GM19455 (cell line): ENCODE data around the gene TBC1D21.

Experiments
- ATAC-seq: cut with Tn5 transposase; IDR thresholded peaks from one replicate; pipeline ENCODE4 v1.9.1; 2021; ENCODE audit not compliant: unreplicated experiment

Gene TBC1D21

DNA sequence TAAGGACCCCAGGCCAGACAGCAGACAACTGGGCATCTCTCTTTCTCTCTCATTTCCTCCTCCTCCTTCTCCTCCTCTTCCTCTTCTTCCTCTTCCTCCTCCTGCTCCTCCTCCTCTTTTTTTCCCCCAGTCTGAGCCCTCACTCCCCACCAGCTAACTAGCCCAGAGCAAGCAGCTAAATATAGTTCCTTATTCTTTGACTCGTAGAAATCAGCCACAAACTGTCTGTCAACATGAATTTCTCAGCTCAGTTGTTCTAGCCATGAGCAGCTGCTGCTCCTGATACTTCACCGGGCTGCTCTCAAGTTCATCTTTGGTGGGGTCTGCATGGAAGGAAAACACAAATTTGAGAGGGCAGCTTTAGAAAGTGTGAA lies 33.7 kb downstream of the TBC1D21 start:
- no peak for ATAC-seq

GRCh38 chr15:73908030-73908821 lies 34.9 kb downstream of the TBC1D21 start:
- ATAC-seq, result no peak

- ATAC-seq, result no peak
Measured at GRCh38 chr15:73908822-73909122, 35.4 kb downstream of the TBC1D21 start.

GRCh38 chr15:73909651-73910050 lies 36.3 kb downstream of the TBC1D21 start:
- no peak for ATAC-seq

DNA sequence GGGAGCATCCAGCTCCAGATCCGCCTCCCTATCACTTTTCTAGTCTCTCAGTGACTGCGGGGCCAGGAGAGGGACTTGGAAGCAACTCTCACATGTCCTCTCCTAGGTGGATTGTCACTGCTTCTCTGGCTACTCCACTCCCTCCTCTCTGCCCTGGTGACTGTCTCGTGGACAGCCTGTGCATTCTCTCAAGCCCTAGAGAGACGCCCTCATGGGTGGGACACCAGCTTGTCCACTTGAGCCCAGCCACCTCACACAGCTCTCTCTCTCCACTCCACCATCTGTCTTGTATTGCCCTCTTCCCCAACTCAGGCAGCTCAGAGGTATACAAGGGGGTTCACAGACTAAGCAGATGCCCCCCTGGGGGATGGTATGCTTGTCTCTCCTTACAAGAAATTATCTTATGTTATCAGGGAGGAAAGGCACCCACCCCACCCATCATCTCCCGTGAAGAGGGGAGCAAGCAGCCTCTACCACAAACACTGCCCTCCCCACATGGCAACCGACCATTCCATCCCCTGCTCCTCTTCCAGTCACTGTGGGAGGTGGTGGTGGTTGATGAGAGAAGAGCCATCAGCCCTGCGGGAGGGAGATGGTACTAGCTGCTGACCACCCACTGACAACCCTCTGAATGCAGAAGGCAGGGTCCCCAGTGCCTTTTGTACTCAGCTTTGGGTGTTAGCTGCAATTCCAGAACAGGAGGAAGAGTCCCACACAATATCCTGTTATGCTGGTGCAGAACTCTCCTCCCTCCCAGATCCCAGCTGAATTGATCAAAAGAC lies 37.3 kb downstream of the TBC1D21 start:
- ATAC-seq, result no peak

DNA sequence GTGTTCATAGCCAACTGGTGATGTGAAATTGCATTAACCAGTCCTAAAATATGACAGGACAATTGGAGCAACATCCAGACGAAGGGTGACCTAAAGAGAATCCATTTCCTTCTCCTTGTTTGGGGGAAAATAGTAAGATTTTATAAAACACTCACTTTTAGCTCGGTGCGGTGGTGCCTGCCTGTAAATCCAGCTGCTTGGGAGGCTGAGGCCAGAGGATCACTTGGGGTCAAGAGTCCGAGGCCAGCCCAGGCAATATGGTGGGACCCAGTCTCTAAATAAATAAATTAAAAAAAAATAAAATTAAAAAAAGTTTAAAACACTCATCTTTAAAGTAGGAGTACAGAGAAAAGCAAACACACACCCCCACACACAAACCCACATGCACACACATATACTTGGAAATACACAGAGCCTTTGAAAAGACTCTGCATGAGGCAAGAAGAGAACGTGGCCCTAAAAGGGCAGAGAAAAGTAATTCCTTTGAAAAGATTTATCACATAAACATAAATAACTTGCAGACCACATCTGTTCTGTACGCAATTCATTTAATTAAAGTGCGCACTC lies 38.7 kb downstream of the TBC1D21 start:
- ATAC-seq, result no peak

- ATAC-seq, result no peak
Measured at GRCh38 chr15:73914145-73914544, 40.8 kb downstream of the TBC1D21 start.

- no peak for ATAC-seq
Measured at GRCh38 chr15:73915082-73915481, 41.7 kb downstream of the TBC1D21 start.

DNA sequence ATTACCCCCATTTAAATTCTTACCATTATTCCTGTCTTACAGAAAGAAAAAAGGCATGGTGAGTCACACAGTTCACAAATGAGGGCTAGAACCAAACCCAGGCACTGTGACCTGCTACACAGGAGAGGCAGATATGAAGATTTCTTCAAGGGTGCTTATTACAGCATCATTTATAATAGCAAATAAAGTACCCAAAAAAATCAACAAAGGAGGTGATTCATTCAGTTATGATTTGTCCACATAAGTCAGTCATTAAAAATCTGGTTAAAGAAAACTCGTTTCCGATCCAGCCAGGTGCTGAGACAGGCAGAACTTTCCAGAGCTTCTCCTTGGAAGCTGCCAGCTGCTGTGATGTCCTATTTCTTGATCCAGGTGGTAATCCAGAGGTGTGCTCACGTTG lies 45.4 kb downstream of the TBC1D21 start:
- ATAC-seq, result no peak

- ATAC-seq, result no peak
Measured at GRCh38 chr15:73919706-73920105, 46.3 kb downstream of the TBC1D21 start.

GRCh38 chr15:73921254-73921925 lies 48.0 kb downstream of the TBC1D21 start:
- ATAC-seq, result no peak

- no peak for ATAC-seq
Measured at GRCh38 chr15:73922186-73923151, 49.1 kb downstream of the TBC1D21 start.

- no peak for ATAC-seq
Measured at GRCh38 chr15:73923156-73923487, 49.8 kb downstream of the TBC1D21 start.

GRCh38 chr15:73923488-73924164 lies 50.3 kb downstream of the TBC1D21 start:
- no peak for ATAC-seq

DNA sequence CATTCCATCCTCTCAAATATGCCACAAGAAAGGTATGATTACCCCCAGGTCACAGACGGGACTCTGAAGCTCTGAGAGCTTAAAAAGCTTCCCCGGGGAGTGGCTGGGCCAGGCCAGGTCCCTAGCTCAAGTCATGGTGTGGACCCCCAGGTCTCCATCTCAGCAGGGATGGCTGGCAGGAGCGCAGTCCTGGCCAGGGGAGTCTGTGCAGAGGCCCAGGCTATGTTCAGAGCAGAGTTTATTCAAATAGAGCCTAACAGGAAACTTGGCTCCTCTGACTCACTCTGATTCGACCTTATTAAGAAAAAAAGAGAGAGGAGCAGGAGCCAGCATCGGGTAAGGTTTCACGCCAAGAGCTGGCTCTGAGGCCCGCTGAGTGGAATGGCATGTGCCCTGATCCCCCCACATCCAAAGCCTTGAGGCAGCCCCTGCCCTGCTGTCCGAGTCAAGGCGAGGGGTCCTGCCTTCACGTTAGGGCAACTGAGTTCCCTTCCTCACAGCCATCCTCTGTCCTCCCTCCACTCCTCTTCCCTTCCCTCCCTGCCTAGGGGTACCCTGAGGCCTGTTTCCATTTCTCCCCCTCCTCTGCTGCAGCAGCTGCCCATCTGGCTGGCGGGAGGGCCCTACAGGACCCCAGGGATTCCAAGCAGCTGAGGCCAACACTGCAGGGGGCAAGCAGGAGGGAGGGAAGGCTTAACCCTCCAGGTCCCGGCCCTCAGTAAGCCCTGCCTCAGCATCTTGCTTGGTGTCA lies 51.0 kb downstream of the TBC1D21 start:
- ATAC-seq, result no peak

DNA sequence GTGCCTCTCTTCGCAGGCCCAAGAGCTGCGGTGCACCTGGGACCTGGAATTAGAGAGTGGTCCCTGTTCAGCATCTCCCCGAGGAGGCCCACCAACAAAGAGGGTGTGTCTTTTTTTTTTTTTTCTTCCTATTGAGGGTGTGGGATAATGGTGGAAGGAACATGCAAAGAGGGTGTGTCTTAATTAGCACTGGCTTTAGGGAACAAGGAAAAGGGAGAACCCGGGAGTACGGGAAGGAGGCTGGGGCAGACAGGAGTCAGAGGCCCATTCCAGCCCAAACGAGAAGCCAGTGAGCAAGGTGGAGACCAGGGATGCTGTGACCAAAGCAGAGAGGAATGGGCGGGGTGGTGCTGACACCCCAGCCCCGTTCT lies 52.5 kb downstream of the TBC1D21 start:
- ATAC-seq, result no peak

DNA sequence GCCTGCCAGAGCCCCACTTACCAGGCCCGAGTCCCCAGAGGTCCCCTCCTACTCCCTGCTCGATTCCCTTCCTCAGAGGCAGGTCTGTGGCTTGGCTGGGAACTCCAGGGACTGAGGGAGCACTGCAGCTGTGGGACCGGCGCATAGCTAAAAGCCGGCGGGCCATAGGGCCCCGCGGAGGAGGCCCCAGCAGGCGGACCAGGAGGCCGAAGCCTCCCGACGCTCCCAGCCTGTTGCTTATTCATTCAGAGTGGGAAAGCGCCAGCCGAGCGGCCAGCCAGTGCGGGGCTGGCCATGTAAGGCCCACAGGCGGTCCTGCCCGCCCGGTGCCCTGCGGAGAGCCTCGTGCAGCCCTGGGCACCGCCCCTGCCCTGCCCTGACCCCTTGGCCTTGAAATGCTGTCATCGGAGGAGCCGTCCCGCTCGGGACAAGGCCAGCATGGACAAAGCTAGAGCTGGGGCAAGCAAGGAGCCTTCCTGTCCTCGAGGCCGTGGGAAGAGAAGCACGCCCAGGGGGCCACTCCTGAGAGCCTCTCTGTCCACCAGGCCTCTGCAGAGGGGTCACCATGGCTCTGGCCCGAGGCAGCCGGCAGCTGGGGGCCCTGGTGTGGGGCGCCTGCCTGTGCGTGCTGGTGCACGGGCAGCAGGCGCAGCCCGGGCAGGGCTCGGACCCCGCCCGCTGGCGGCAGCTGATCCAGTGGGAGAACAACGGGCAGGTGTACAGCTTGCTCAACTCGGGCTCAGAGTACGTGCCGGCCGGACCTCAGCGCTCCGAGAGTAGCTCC lies 53.0 kb downstream of the TBC1D21 start, which contains the start of gene LOXL1:
Gene LOXL1, plus strand, starts transcription at position 244 of the 784 bp plus-strand sequence. Its CDS starts 322 bp downstream, at position 566.
- ATAC-seq, result no peak

- no peak for ATAC-seq
Measured at GRCh38 chr15:73927003-73927475, 53.7 kb downstream of the TBC1D21 start.
